KMS-11 (cell line): ENCODE data around the gene TMEM243.
"Not testable (repeated sequence)": the region's sequence is repeated elsewhere in the genome, so short reads cannot be mapped to it uniquely, and the experiment has no call there.

Experiments
- H2AFZ ChIP-seq: fragments of 200-600 bp; sonication (generic); 2 replicates; pipeline ENCODE4 v1.6.1; 2016; ENCODE audit warnings: antibody characterized with exemption, mixed run types, low read depth
- H3K27ac ChIP-seq: fragments of 200-600 bp; sonication (generic); 2 replicates; pipeline ENCODE4 v1.6.1; 2016; ENCODE audit warnings: mild to moderate bottlenecking, mixed run types
- H3K27me3 ChIP-seq: fragments of 200-600 bp; sonication (generic); 2 replicates; pipeline ENCODE4 v1.6.1; 2017; ENCODE audit warnings: mild to moderate bottlenecking, low read depth, mixed run types, moderate library complexity; ENCODE audit not compliant: insufficient read depth
- H3K36me3 ChIP-seq: fragments of 200-600 bp; sonication (generic); 2 replicates; pipeline ENCODE4 v1.6.1; 2017; ENCODE audit warnings: mild to moderate bottlenecking, mixed run types; ENCODE audit not compliant: insufficient read depth
- H3K4me1 ChIP-seq: fragments of 200-600 bp; sonication (generic); 2 replicates; pipeline ENCODE4 v1.6.1; 2016; ENCODE audit warnings: mild to moderate bottlenecking, low read depth, mixed run types; ENCODE audit not compliant: poor library complexity, severe bottlenecking
- H3K4me2 ChIP-seq: fragments of 200-600 bp; sonication (generic); 2 replicates; pipeline ENCODE4 v1.7.0; 2016; ENCODE audit warnings: mild to moderate bottlenecking, mixed run types
- H3K4me3 ChIP-seq: fragments of 200-600 bp; sonication (generic); IDR thresholded peaks from 2 replicates; pipeline ENCODE4 v1.6.1; 2017; ENCODE audit warnings: low read depth, low read length, mixed read lengths; ENCODE audit not compliant: insufficient read depth
- H3K79me2 ChIP-seq: fragments of 200-600 bp; sonication (generic); 2 replicates; pipeline ENCODE4 v1.6.1; 2016; ENCODE audit warnings: low read depth, mixed run types; ENCODE audit not compliant: insufficient read depth
- H3K9ac ChIP-seq: fragments of 200-600 bp; sonication (generic); 2 replicates; pipeline ENCODE4 v1.6.1; 2016; ENCODE audit warnings: mild to moderate bottlenecking, mixed run types
- H4K20me1 ChIP-seq: fragments of 200-600 bp; sonication (generic); 2 replicates; pipeline ENCODE4 v1.6.1; 2016; ENCODE audit warnings: mild to moderate bottlenecking, mixed run types; ENCODE audit not compliant: insufficient read depth
- CTCF ChIP-seq: fragments of 200-600 bp; sonication (generic); conservative IDR thresholded peaks from 2 replicates; pipeline ENCODE4 v1.6.1; 2017; ENCODE audit warnings: low read depth, mild to moderate bottlenecking, antibody characterized with exemption, low read length, moderate library complexity, mixed read lengths

TMEM243 gene

DNA sequence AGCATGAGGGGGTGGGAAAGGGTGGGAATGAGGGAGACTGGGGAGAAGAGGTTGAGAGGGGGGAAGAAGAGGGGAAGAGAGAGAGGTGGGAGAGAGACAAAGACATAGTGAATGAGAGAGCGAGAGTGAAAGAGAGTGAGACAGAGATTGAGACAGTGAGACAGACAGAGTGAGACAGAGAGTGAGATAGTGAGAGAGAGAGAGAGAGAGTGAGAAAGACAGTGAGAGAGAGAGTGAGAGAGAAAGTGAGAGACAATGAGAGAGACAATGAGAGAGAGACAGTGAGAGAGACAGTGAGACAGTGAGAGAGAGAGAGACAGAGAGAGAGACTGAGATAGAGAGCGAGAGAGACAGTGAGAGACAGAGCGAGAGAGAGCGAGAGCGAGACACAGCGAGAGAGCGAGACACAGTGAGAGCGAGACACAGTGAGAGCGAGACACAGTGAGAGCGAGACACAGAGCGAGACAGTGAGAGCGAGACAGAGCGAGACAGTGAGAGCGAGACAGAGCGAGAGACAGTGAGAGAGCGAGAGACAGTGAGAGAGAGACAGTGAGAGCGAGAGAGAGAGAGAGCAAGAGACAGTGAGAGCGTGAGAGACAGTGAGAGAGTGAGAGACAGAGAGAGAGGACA lies 10.1 kb downstream of the TMEM243 start:
- Histone ChIP-seq H3K36me3 (0 out of 2 replicates have a peak, but pooled peaks cover 4% of the 10 kb centered on the region), H3K27ac (no peak overlapping the region), H3K79me2 (peaks cover 63% of the 10 kb centered on the region; the same call in 1 of the 2 replicates), H3K27me3 (no peaks in the 10 kb centered on the region), H3K4me1 (peaks cover 12% of the 10 kb centered on the region), H4K20me1 (no peaks in the 10 kb centered on the region), H3K4me2 (no peak overlapping the region), H3K4me3 (no peak overlapping the region), H2AFZ (no peak overlapping the region), H3K9ac (no peak overlapping the region)
- no peak for TF ChIP-seq CTCF

- Histone ChIP-seq H3K79me2 (peaks cover 36% of the 10 kb centered on the region; the same call in 1 of the 2 replicates), H2AFZ (no peak overlapping the region), H3K4me2 (no peak overlapping the region), H3K9ac (no peak overlapping the region), H3K27me3 (no peaks in the 10 kb centered on the region), H4K20me1 (no peaks in the 10 kb centered on the region), H3K36me3 (0 out of 2 replicates have a peak, but pooled peaks cover 4% of the 10 kb centered on the region), H3K4me1 (no peaks in the 10 kb centered on the region), H3K4me3 (no peak overlapping the region), H3K27ac (no peak overlapping the region)
- TF ChIP-seq CTCF, result no peak
Observed at GRCh38 chr7:87206361-87206760, 13.2 kb downstream of the TMEM243 start.

- H3K4me1 ChIP-seq, H3K4me3 ChIP-seq, H3K36me3 ChIP-seq, H4K20me1 ChIP-seq, H3K9ac ChIP-seq, H3K27ac ChIP-seq, H3K27me3 ChIP-seq, H3K4me2 ChIP-seq, H2AFZ ChIP-seq: not testable (repeated sequence)
- H3K79me2 ChIP-seq, result peaks cover 36% of the 10 kb centered on the region; the same call in 1 of the 2 replicates
Observed at GRCh38 chr7:87205701-87206100, 13.8 kb downstream of the TMEM243 start.

GRCh38 chr7:87204933-87205332 lies 14.6 kb downstream of the TMEM243 start:
- Histone ChIP-seq H3K27me3 (no peaks in the 10 kb centered on the region), H4K20me1 (no peaks in the 10 kb centered on the region), H3K79me2 (peaks cover 31% of the 10 kb centered on the region; the same call in 1 of the 2 replicates)

DNA sequence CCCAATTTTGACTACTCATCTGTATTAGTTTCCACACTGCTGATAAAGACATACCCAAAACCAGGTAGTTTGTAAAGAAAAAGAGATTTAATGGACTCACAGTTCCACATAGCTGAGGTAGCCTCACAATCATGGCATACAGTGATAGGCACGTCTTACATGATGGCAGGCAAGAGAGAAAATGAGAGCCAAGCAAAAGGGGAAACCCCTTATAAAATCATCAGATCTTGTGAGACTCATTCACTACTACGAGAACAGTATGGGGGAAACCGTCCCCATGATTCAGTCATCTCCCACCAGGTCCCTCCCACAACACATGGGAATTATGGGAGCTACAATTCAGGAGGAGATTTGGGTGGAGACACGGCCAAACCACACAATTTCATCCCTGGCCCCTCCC lies 15.6 kb downstream of the TMEM243 start:
- H3K4me3 ChIP-seq, H3K36me3 ChIP-seq, H4K20me1 ChIP-seq, H3K27ac ChIP-seq, H3K4me1 ChIP-seq, H2AFZ ChIP-seq, H3K27me3 ChIP-seq, H3K9ac ChIP-seq, H3K4me2 ChIP-seq: not testable (repeated sequence)
- peaks cover 39% of the 10 kb centered on the region; the same call in 1 of the 2 replicates for H3K79me2 ChIP-seq

More at GRCh38 chr7:87204933-87205332, 14.6 kb downstream of the TMEM243 start:
- Histone ChIP-seq H3K9ac (no peak overlapping the region), H3K36me3 (0 out of 2 replicates have a peak, but pooled peaks cover 4% of the 10 kb centered on the region), H3K27ac (no peak overlapping the region), H3K4me3 (no peak overlapping the region), H3K4me2 (no peak overlapping the region), H3K4me1 (no peaks in the 10 kb centered on the region), H2AFZ (no peak overlapping the region)
- no peak for TF ChIP-seq CTCF
